NCI-H146 (cell line): Measurements from ENCODE around the gene COL17A1.

Experiments used
- DNase-seq: peaks from one replicate; lab custom pipeline; 2025; lab: John Stamatoyannopoulos, UW

Gene COL17A1

GRCh38 chr10:104085801-104086400 lies at the start of gene COL17A1:
COL17A1 (minus strand) TSS chr10:104085880; CDS start chr10:104080673, 5,207 bp downstream.
- no peak for DNase-seq

GRCh38 chr10:104130041-104130440 lies 44.4 kb upstream of the COL17A1 start:
- no peak for DNase-seq

- no peak for DNase-seq
Observed at GRCh38 chr10:104128214-104128613, 42.5 kb upstream of the COL17A1 start.

DNA sequence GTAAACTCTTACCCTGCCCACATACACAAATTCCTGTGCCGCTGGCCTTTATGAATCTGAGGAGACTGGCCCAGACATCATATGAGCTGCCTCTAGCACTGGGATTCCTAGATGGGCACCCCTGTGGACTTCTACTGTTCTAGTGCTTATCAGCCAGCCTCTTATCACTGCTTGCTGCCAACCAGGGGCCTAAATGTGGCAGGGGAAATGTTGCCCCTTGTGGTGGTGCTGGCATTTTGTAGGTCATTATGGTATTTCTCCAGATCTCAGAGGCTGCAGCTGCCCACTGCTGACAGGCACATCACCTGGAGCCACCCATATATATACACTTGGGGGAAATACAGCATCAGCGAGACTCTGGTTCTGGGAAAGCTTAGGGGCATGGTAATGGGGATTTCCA lies 41.7 kb upstream of the COL17A1 start:
- peak; percentile 56 for DNase-seq

- DNase-seq: no peak
Observed at GRCh38 chr10:104123397-104123796, 37.7 kb upstream of the COL17A1 start.

DNA sequence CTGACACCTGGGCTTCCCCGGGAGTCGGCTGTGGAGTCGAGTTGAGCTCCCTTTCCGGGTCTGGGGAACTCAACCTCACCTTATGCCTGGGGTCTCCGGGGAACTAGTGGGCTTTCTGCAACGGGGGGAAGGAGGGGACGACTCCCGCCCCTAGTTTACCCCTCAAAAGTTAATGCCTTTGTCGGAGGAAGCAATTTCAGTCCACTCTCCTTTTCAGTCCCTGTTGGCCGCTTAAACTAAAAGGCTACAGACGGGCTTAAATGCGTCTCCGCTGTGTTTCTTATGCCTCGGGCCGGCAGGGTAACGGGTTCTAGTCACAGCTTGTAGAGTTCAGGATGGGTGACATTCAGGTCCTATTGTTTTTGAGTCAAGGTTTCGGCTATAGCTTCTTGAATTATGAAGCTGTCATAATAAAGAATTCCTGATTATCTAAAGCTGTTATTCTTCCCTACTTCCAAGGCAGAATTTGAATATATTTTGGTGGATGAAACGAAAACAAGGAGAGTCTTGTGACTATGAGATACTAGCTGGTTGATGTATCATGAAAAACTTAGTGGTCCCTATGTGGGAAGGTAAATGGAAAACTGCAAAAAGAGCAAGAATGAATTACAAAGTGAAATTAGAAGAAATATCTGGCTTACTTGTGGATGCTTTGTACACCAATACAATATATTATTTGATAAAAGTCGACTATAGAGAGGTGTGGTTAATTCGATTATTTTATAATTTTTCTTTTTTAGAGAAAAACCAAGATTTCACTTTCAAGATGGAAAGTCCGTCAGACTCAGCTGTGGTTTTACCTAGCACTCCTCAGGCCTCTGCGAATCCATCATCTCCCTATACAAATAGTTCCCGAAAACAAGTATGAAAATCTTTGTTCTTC lies 36.8 kb upstream of the COL17A1 start:
- DNase-seq: peak; percentile 79

DNA sequence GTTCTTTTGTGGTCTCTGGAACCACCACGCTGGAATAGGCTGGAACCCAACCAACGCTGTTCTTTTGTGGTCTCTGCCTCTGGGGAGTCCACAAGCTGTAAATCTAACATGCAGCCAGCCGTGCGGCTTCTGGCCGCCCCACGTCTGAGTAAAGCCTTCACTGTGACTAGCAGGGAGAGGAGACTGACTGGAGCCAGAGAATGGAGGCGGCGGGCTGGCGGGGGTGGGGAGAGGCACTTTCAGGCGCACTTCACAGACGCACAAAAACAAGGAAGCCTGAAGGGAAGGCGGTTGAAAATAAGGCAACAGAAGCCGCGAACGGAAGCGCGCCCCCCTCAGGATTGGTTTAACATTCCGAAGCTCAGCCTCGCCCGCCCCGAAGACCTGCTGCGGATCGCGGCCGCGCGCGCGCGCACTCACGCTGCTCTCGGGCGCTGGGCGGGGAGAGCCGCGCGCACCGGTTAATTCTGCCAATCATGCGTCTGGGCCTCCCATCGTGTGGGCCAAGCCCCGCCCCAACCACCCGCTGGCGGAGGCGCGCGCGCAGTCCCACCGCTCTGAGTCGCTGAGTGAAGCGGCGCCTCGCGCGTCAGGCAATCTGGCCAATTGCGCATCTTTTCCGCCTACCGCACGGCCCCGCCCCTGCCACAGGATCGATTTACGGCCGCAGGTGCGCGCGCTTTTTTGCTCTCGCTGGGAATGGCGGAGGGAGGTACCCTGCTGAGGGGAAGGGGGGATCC lies 36.0 kb upstream of the COL17A1 start, which contains the start of gene SFR1:
TSS of gene SFR1 (plus strand) at position 687 of the 740 bp plus-strand sequence. CDS start at position 700, 13 bp downstream.
- DNase-seq: peak; percentile 98

- DNase-seq: peak; percentile 56
Observed at GRCh38 chr10:104120903-104121484, 35.3 kb upstream of the COL17A1 start.

- DNase-seq: no peak
Observed at GRCh38 chr10:104120512-104120902, 34.8 kb upstream of the COL17A1 start.

DNA sequence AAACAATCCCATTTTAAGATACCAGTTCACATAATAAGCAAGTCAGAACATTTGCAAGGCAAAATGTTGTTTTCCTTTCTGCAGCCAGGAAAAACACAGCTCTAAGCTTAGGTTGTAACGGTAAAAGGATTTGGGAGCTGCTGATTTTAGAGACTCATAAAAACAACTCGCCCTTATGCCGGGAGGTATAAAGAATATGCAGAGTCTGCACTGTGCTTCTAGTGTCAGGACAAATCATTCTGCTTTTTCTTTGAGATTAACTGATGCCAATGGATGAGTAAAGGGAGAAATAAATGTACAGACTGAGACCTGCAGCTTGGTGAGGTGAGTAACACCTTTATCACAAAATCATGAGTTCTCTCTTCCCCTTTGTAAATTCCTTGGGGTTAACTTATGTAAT lies 34.3 kb upstream of the COL17A1 start:
- DNase-seq: no peak

GRCh38 chr10:104117839-104118323 lies 32.2 kb upstream of the COL17A1 start:
- DNase-seq: peak; percentile 32

DNA sequence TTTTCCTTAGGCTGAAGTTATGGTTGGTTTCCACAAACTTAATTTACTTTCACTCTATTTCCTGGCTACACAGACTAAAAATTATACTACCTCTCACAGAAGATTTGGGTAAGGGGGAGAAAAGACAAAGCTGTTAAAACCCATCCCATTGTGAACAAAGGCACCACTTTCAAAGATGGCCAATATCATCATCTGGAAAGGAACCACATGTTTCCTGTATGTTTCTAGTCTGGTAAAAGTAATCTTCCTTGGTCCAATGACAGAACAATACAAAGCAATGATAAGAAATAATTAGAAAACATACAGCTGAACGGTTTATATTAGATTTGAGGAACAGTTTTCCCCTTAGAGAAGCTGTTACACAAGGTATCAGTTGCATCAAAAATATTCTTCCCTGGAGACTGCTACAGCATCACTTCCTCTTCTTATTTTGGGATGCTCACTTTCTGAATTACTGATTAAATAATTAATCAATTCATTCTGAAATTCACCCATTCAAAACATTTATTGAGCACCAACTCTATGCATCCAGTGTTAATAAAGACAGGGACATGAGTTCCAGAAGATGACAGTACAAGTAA lies 27.8 kb upstream of the COL17A1 start:
- no peak for DNase-seq

GRCh38 chr10:104109908-104110662 lies 24.4 kb upstream of the COL17A1 start:
- no peak for DNase-seq

DNA sequence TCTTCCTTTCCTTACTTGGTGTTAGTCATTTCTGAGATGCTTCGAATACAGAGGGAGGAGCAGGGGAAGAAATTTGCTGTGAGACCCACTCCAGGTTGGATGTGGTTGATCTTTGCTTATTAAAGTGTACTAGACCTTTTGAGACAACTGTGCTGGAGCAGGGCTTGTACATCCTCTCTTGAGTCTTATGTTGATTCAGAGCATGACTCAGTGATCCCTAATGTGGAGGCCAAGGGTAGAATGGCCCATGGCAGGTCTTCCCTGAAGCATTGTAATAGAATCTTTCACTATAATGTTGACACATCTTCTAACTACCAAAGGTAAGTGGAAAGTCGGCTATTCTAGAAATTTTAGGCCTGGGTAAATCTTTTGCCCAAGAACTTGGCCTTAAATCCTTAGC lies 19.2 kb upstream of the COL17A1 start:
- no peak for DNase-seq

DNA sequence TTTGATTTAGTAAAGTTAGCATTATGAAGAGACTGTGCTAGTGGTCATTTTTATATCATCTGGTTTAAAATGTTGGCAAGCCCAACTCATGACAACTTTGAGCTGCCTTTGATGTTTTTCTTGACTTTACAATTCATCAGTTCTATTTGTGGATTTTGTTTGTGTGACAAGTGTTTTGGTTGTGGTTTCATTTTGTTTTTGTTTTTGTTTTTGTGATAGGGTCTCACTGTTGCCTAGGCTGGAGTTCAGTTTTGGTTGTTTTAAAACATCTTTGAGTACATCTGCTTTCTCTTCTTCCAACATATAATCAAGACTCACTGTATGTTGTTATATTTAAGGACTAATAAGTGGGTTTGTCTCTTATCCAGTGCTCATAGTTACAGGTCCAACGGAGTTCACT lies 18.7 kb upstream of the COL17A1 start:
- no peak for DNase-seq

GRCh38 chr10:104103956-104104355 lies 18.3 kb upstream of the COL17A1 start:
- no peak for DNase-seq

DNA sequence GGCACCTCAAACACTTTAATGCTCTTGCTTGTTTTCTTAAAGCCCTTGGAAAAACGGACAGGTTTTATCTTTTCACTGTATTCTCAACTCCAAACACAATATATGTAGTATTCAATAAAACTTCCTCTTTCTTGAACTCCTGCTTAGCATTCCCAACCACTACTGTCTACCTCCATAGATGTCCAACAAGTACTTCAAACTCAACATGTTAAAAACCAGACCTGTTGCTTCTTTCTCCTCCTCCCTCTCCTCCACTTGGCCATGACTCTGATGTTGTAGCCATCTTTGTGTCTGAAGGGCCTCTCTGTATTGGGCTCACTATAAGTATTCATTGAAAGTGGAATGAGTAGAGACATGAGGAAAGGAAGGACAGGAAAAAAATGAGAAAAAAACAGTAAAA lies 16.2 kb upstream of the COL17A1 start:
- DNase-seq: no peak

- no peak for DNase-seq
Observed at GRCh38 chr10:104100795-104101194, 15.1 kb upstream of the COL17A1 start.

GRCh38 chr10:104099941-104100340 lies 14.3 kb upstream of the COL17A1 start:
- DNase-seq: no peak

GRCh38 chr10:104099269-104099668 lies 13.6 kb upstream of the COL17A1 start:
- DNase-seq: no peak

DNA sequence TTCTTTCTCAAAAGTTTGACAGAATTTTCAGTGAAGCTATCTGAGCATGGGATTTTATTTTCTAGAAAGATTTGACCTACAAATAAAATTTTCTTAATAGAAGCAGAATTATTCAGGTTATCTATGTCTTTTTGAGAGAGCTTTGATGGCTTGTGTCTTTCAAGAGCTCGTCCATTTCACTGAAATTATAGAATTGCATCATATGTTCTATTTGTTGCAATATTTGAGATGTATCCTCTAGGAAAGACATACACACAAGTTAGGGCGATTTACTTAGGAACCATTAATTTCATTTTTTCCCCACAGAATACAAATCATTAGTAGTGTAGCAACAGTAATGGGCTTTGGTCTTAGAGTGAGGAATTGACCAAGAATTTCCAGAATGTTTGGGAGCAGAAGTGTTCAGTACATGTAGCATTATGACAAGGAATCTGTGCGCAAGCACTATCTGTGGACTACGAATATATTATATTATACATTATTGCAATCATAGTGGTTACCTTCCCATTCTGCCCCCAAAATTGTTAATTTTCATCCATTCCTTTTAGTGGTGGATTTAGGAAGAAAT lies 12.8 kb upstream of the COL17A1 start:
- no peak for DNase-seq
